Lung (tissue), 12 donors: Measurements from ENCODE around the gene ZNF41. TPM values are rescaled to one million over a fixed set of nuclear protein-coding genes. Genes with fewer than 3 reads are reported as not detected.
A peak's percentile ranks its signal among the peaks of the same experiment; 100 is the strongest.

ENCODE experiments used
- ATAC-seq: fragments of 200-7000 bp; cut with Tn5 transposase; one replicate; pipeline ENCODE4 v1.9.1; 2020; ENCODE audit warnings: moderate number of reproducible peaks; ENCODE audit not compliant: insufficient read depth, low FRiP score
- DNase-seq, 3 donors: peaks; one replicate each; pipeline ENCODE4 v3.0.0-alpha.2; 2013 to 2017
- H3K27ac ChIP-seq, 2 donors: one replicate each; pipeline ENCODE4 v1.5.1; 2013; ENCODE audit warnings: mild to moderate bottlenecking in 2 of 2, moderate library complexity in 2 of 2, control low read depth in 1 of 2, inconsistent platforms in 1 of 2, low read depth in 1 of 2, low read length in 1 of 2
- H3K27me3 ChIP-seq, 3 donors: one replicate each; pipeline ENCODE4 v1.5.1; 2013; ENCODE audit warnings: low read length in 2 of 3; ENCODE audit not compliant: control insufficient read depth in 3 of 3, insufficient read depth in 3 of 3
- H3K36me3 ChIP-seq, 4 donors: one replicate each; pipeline ENCODE4 v1.5.1; 2013; ENCODE audit warnings: low read length in 4 of 4, mild to moderate bottlenecking in 1 of 4, moderate library complexity in 1 of 4; ENCODE audit not compliant: control insufficient read depth in 4 of 4, insufficient read depth in 4 of 4
- H3K4me1 ChIP-seq, 5 donors: one replicate each; pipeline ENCODE4 v1.5.1; 2013; ENCODE audit warnings: low read length in 5 of 5, mild to moderate bottlenecking in 2 of 5, moderate library complexity in 1 of 5; ENCODE audit not compliant: control insufficient read depth in 5 of 5, insufficient read depth in 5 of 5
- H3K4me3 ChIP-seq: one replicate; pipeline ENCODE4 v1.5.1; 2013; ENCODE audit warnings: mild to moderate bottlenecking, control low read depth, moderate library complexity
- H3K9ac ChIP-seq, 2 donors: one replicate each; pipeline ENCODE4 v1.5.1; 2013; ENCODE audit warnings: low read length in 2 of 2, control low read depth in 1 of 2; ENCODE audit not compliant: insufficient read depth in 1 of 2
- H3K9me3 ChIP-seq, 4 donors: one replicate each; pipeline ENCODE4 v1.5.1; 2013; ENCODE audit warnings: low read length in 3 of 4, mild to moderate bottlenecking in 1 of 4, moderate library complexity in 1 of 4; ENCODE audit not compliant: control insufficient read depth in 4 of 4, insufficient read depth in 3 of 4
- WGBS, 2 donors: extraction: QIAGEN DNeasy Blood & Tissue Kit; methylation state at CpG; one replicate each; pipeline ENCODE4 v1.1.7; 2013; 5-methylcytosine and 5-hydroxymethylcytosine counted together
- polyA plus RNA-seq, 2 donors: library from polyadenylated mRNA; stranded (reverse); fragments of 200-250 nt; gene quantifications; one replicate each; pipeline ENCODE4 v1.2.1, GENCODE V29; 2013
- total RNA-seq, 2 donors: library from RNA; depleted of rRNA in 1 of 2; stranded (reverse); fragments of >200 nt in 1 of 2; gene quantifications; one replicate each; pipeline ENCODE4 v1.2.1, GENCODE V29; 2014 to 2021
- TF ChIP-seq, protein P1 (sequence below): IDR thresholded peaks from 2 replicates; pipeline ENCODE4 v1.5.1; 2012; ENCODE audit warnings: mild to moderate bottlenecking; ENCODE audit errors: control extremely low read depth, extremely low read depth
- donor health status: control.
- donor health status: control.
- donor health status: Bipolar disorder and iron deficiency.
- donor health status: healthy.
- donor health status: DM: yes; HTN: yes; CAD: no.

ZNF41 gene
- total and polyA plus RNA-seq, 4 donors: 2.0 to 12.0 (median 6.9) TPM

DNA sequence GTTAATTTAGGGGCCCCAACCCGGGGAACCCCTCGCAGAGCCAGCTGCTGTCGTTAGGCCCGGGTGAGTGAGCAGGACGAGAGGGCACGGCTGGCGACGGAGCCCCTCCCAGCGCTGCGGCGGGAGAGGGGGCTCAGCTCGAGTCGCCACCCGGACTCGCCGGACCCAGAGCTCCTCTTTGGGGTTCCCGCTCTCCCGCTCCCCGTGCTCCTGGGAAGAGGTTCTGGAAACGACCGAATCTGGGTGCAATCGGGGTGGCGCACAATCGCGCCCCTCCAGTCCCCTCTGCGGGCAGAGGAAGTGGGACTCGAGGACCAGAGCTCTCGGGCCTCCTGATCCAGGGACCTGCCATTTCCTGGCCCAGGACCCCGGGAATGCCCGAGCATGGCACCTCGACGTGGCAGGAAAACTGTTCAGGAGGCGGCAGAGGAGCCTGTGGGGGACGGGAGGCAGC, 40.7 kb upstream of the ZNF41 start:
- H3K27ac ChIP-seq: no peak overlapping the region
- H3K36me3 ChIP-seq: no peaks in the 10 kb centered on the region
- peaks cover 0 to 3% (median 0%) of the 10 kb centered on the region in 5 donors for H3K4me1 ChIP-seq
- WGBS, 2 donors: 0 to 37% methylated on average over 12 to 34 of the region's 34 CpGs
- TF ChIP-seq, protein P1, sequence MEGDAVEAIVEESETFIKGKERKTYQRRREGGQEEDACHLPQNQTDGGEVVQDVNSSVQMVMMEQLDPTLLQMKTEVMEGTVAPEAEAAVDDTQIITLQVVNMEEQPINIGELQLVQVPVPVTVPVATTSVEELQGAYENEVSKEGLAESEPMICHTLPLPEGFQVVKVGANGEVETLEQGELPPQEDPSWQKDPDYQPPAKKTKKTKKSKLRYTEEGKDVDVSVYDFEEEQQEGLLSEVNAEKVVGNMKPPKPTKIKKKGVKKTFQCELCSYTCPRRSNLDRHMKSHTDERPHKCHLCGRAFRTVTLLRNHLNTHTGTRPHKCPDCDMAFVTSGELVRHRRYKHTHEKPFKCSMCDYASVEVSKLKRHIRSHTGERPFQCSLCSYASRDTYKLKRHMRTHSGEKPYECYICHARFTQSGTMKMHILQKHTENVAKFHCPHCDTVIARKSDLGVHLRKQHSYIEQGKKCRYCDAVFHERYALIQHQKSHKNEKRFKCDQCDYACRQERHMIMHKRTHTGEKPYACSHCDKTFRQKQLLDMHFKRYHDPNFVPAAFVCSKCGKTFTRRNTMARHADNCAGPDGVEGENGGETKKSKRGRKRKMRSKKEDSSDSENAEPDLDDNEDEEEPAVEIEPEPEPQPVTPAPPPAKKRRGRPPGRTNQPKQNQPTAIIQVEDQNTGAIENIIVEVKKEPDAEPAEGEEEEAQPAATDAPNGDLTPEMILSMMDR: no peak
- peak overlapping the region; percentile 7 for H3K4me3 ChIP-seq
- no peak for ATAC-seq
- H3K9me3 ChIP-seq: peaks cover 0 to 17% (median 4%) of the 10 kb centered on the region in 4 donors
- no peak overlapping the region for H3K9ac ChIP-seq
- no peaks in the 10 kb centered on the region for H3K27me3 ChIP-seq
- no peak for DNase-seq

DNA sequence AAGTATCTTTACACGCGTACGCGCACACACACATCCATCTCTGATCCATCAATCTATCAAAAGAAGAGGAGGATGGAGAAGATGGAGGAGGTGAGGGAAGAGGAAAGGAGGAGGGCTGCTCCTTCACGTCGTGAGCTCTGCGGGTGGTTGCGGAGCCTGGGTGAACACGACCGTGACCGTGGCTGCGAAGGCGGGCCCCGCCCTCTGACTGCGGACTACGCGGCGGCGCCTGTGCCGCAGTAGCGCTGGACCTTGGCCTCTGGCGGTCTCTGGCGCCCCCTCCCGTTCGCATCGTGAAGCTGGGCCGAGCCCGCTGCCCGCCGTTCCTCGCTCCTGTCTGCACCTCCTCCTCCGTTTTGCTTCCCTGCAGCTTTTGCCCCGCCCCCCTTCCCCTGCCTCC, 40.3 kb upstream of the ZNF41 start:
- TF ChIP-seq, protein P1: peak; percentile 86
- Histone ChIP-seq H3K36me3 (no peaks in the 10 kb centered on the region), H3K27ac (no peak overlapping the region), H3K4me1 (peaks cover 0 to 3% (median 0%) of the 10 kb centered on the region in 5 donors), H3K4me3 (no peak overlapping the region), H3K27me3 (no peaks in the 10 kb centered on the region), H3K9ac (peak overlapping the region in 1 of 2 donors; percentile 78), H3K9me3 (peaks cover 0 to 17% (median 4%) of the 10 kb centered on the region in 4 donors)
- DNase-seq (peak; percentile 79 to 89 (median 88)), ATAC-seq (peak; percentile 95)
- 5 to 22% methylated on average over 18 to 33 of the region's 33 CpGs for WGBS, 2 donors

DNA sequence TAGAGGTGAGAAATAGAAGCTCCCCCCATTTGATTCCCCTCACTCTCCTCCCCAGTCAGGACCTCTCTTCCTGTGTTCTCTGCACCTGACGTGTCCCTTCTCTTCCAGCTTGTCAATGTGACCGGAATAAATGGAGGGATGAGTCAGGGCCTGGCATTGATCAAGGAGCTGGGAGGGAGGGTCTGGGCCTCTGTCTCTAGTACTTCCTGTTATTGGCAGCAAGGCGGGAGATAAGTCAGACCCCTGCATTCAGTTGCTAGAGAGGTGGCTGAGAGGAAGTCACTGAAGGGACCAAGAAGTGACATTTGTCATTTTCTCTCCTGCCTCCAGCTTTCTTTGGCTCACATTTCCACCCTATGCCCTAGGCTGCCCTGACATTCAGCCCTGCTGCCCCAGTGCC, 35.1 kb upstream of the ZNF41 start:
- Histone ChIP-seq H3K36me3 (no peaks in the 10 kb centered on the region), H3K4me3 (no peak overlapping the region), H3K27ac (no peak overlapping the region), H3K9me3 (peaks cover 0 to 8% (median 2%) of the 10 kb centered on the region in 4 donors), H3K4me1 (peaks cover 0 to 2% (median 0%) of the 10 kb centered on the region in 5 donors), H3K9ac (no peak overlapping the region), H3K27me3 (peaks cover 0 to 3% (median 0%) of the 10 kb centered on the region in 3 donors)
- ATAC-seq: no peak
- TF ChIP-seq, protein P1: no peak
- no peak for DNase-seq
- 65 to 79% methylated on average over 2 to 3 of the region's 3 CpGs for WGBS, 2 donors
